Right ventricle myocardium superior (tissue), 1 donor: ENCODE data around the gene NFE2L3. TPM values are rescaled to one million over a fixed set of nuclear protein-coding genes. Genes with fewer than 3 reads are reported as not detected.
A peak's percentile ranks its signal among the peaks of the same experiment; 100 is the strongest.
"Not testable (repeated sequence)": the region's sequence is repeated elsewhere in the genome, so short reads cannot be mapped to it uniquely, and the experiment has no call there.

ENCODE experiments used
- ATAC-seq: fragments of 200-7000 bp; cut with Tn5 transposase; one replicate; pipeline ENCODE4 v1.9.1; 2020; ENCODE audit warnings: mild to moderate bottlenecking; ENCODE audit not compliant: poor library complexity
- DNase-seq: peaks from one replicate; pipeline ENCODE4 v3.0.0-alpha.2; 2020
- intact Hi-C: fragments of 100-400 bp; cut with DNase I; formaldehyde crosslinking; loops from one replicate; pipeline ENCODE4 v1.11.2; 2022
- total RNA-seq: library from RNA; stranded (reverse); fragmentation: NEBNext Ultra II Directional; extraction: Animal tissue kit (Norgen Biotek cat#: 25700); gene quantifications from one replicate; pipeline ENCODE4 v1.2.1, GENCODE V29; 2021
- donor health status: DM: no; HTN: yes; CAD: no; lungs with severe emphysema.

The NFE2L3 gene
- total RNA-seq, 1 donor from 2014 or later: 0.91 TPM

GRCh38 chr7:26182283-26182682, 30.3 kb downstream of the NFE2L3 start:
- DNase-seq (no peak), ATAC-seq (peak; percentile 20)
- intact Hi-C loops: no loop called here

DNA sequence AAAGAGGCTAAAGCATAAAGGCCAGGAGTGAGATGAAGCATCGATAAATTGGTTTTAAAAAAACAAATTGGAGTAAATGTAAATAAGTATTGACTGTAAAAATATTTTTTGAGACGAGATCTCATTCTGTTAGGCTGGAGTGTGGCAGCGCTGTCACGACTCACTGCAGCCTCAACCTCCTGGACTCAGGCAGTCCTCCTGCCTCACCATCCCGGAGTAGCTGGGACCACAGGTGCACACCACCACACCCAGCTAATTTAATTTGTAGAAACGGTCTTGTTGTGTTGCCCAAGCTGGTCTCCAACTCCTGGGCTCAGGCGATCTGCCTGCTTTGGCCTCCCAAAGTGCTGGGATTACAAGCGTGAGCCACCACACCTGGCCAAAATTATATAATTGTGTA, 30.7 kb downstream of the NFE2L3 start:
- ATAC-seq: no peak
- intact Hi-C loops: no loop called here

GRCh38 chr7:26183545-26184280, 31.7 kb downstream of the NFE2L3 start:
- ATAC-seq: no peak
- no peak for DNase-seq
- intact Hi-C loops: no loop called here

More for the DNA sequence above, 30.7 kb downstream of the NFE2L3 start:
- DNase-seq: no peak

DNA sequence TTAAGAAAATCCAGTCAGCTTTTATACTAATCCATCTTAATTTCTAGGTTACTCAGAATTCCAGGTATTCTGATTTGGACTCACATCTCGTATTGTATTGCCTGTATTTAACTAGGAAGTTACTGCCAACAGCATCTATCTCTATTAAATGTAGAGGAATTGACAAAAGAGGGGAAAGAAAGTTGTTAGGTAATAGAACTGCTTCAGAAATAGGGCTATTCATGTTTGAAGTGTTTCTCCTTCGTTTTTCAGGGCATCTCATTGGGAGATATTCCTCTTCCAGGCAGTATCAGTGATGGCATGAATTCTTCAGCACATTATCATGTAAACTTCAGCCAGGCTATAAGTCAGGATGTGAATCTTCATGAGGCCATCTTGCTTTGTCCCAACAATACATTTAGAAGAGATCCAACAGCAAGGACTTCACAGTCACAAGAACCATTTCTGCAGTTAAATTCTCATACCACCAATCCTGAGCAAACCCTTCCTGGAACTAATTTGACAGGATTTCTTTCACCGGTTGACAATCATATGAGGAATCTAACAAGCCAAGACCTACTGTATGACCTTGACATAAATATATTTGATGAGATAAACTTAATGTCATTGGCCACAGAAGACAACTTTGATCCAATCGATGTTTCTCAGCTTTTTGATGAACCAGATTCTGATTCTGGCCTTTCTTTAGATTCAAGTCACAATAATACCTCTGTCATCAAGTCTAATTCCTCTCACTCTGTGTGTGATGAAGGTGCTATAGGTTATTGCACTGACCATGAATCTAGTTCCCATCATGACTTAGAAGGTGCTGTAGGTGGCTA, 32.5 kb downstream of the NFE2L3 start:
- DNase-seq, intact Hi-C loops, ATAC-seq: not testable (repeated sequence)

GRCh38 chr7:26185131-26185843, 33.3 kb downstream of the NFE2L3 start:
- DNase-seq (no peak), ATAC-seq (no peak)
- intact Hi-C loops: no loop called here

DNA sequence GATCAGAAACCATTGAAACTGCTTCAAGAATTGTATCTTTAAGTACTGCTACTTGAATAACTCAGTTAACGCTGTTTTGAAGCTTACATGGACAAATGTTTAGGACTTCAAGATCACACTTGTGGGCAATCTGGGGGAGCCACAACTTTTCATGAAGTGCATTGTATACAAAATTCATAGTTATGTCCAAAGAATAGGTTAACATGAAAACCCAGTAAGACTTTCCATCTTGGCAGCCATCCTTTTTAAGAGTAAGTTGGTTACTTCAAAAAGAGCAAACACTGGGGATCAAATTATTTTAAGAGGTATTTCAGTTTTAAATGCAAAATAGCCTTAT, 33.8 kb downstream of the NFE2L3 start:
- intact Hi-C loops: no loop called here
- ATAC-seq (no peak), DNase-seq (no peak)

GRCh38 chr7:26186364-26187311, 34.6 kb downstream of the NFE2L3 start:
- no peak for DNase-seq
- no peak for ATAC-seq
- intact Hi-C loops: no loop called here

GRCh38 chr7:26187380-26188205, 35.6 kb downstream of the NFE2L3 start:
- no peak for ATAC-seq
- intact Hi-C loops: no loop called here
- no peak for DNase-seq

DNA sequence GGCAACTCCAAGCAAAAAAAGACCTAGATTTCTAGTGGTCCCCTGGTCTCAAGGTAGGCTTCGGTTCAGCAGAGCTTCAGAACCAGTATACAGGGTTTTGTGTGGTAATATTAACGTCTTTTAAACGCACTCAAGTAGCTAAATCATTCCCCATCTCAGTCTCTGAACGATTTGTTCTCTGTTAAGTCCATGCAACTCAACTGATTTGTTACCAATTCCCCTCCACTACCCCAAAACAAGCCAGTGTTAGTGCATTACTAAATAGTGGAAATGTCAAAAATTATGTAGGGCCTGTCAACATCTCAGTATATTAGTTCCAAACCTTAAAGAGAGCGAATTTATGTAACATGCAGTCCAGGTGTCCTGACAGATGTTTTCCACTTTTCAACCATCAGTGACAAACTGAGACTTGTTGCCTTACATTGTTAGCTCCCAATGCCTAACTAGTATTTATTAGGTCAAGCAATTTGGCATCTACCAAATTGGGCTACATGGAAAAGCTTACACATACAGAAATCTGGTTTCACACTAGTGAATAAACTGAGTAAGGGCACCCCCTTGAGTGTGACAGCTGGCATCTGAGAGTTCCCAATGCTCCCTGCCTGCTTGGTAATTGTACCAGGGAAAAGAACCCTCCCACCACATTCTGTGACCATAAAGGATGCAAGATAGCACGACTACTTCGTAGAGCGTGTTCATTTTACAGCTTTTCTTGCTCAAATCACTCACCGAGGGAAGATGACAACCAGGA, 36.4 kb downstream of the NFE2L3 start:
- DNase-seq (no peak), ATAC-seq (no peak)
- intact Hi-C loops: no loop called here

GRCh38 chr7:26188957-26189541, 37.1 kb downstream of the NFE2L3 start:
- ATAC-seq (no peak), DNase-seq (no peak)
- intact Hi-C loops: no loop called here

GRCh38 chr7:26189697-26190096, 37.7 kb downstream of the NFE2L3 start:
- intact Hi-C loops: no loop called here
- DNase-seq: no peak

DNA sequence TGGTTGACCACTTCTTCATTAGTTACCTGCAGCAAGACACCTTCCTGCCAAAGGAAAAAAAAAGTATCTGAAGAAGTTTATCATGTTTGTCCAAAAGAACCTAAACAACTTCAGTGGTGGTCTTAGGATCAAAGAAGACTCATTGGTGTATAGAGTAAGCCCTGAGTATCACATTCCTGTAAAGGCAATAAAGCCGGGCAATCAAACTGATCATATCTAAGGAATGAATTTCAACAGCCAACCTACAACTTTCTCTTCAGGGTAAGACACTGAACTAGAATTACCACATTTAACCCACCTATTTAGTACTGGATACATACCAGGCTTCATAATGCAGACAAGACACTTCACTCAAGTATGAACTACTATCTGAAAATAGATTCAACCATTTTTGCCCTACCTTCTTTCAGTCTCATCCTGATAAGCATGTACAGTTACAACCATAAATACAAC, 38.4 kb downstream of the NFE2L3 start:
- no peak for DNase-seq
- no peak for ATAC-seq
- intact Hi-C loops: no loop called here

More at GRCh38 chr7:26189697-26190096, 37.7 kb downstream of the NFE2L3 start:
- no peak for ATAC-seq

DNA sequence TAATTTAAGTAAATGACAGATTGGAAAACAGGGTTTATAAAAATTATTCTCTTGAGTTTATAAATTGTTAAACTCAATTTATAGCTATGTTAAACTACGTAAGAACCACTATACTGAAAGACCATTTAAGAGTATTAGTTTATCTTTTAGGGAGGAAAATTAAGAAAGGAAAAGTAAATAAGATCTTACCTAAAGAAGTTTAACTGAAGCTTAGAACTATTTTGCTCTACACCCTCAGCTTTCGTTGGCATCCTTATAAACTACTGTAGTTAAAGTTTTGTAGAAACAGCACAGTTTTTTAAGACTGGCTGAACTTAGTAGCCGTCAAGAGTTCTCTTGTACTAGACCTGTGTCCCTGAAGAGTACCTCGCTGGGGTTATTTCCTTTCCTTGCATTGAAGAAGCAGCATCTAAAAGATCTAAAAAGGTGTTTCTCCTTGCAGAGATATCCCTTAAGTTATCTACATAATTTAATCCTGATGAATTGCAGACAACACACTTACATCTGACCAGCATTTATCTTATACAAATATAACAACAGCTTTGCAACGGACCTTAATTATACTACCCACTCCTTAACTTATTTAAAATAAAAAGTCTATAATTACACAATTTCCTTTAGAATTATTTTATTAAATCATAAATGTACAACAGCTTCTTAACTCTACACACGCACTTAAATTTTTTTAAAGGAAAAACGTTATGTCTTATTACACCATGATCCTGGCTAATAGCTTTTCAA, 39.4 kb downstream of the NFE2L3 start:
- ATAC-seq: no peak
- intact Hi-C loops: no loop called here
- no peak for DNase-seq

- DNase-seq: no peak
- intact Hi-C loops: no loop called here
- ATAC-seq: no peak
Measured at GRCh38 chr7:26191974-26192479, 40.0 kb downstream of the NFE2L3 start.

DNA sequence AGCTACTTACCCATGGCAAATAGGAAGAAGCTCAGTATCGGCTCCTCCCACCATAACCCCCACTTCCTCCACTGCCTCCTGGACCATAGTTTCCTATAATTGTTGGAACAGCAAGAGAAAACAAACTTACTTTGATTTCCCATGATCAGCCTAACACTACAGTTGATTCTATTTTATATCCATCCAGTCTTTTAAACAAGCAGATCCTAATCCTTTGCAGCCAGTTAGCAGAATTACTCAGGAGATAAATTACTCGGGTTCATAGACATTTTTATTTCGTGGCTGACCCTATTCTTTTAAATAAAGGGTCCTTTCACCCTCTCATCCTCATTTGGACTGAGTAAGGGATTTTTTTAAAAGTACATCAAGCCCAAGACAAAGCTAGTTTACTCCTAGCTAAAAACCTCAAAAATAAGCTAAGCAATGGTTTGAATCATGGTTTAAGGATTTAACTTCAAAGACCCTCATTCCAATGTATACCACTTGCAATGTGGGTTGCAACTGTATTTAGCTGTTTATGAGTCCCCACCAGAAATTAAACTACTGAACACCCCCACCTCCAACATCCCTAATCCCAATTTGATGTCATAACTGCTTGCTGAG, 40.6 kb downstream of the NFE2L3 start:
- DNase-seq (no peak), ATAC-seq (no peak)
- intact Hi-C loops: no loop called here
